NT2/D1 (cell line): ENCODE results near the gene APOBEC3G.

Source experiments
- SUZ12 ChIP-seq: IDR thresholded peaks from 2 replicates; pipeline ENCODE4 v1.6.1; 2011; ENCODE audit not compliant: insufficient read length, insufficient read depth; ENCODE audit errors: extremely low read depth
- YY1 ChIP-seq: IDR thresholded peaks from 2 replicates; pipeline ENCODE4 v1.6.1; 2011; ENCODE audit not compliant: insufficient read length, insufficient read depth
- ZNF274 ChIP-seq: IDR thresholded peaks from 2 replicates; pipeline ENCODE4 v1.6.1; 2011; ENCODE audit warnings: mild to moderate bottlenecking, low read depth, low read length

DNA sequence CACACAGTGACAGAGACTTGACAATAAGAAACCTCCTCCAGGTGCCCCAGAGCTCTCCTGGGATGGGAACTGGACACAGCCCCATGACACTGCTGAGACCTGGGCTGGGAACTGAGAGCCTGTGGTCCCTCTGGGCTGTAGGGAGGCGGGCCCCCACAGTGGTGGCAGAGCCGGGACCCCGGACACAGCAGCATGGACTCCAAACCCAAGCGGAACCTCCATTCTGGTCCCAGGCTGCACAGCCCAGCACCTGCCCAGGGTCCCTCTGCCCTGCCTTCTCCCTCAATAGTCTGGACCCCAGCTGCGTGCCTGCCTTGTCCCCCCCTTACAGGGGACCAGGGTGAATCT is 11.6 kb downstream of the APOBEC3G start:
- no peak for TF ChIP-seq ZNF274
- no peak for TF ChIP-seq YY1
- no peak for TF ChIP-seq SUZ12
